Stimulated activated CD8-positive, alpha-beta memory T cell treated with anti-CD3 and anti-CD28 coated beads, Interleukin-4, amount 100 ng/mL, for 4 hours (primary cell): ENCODE results near the gene POLR1E.

Experiments used
- DNase-seq, 2 donors: peaks; one replicate each; pipeline ENCODE4 v3.0.0-alpha.2; 2020; ENCODE audit warnings: low read depth in 2 of 2, low spot score in 1 of 2

POLR1E gene

DNA sequence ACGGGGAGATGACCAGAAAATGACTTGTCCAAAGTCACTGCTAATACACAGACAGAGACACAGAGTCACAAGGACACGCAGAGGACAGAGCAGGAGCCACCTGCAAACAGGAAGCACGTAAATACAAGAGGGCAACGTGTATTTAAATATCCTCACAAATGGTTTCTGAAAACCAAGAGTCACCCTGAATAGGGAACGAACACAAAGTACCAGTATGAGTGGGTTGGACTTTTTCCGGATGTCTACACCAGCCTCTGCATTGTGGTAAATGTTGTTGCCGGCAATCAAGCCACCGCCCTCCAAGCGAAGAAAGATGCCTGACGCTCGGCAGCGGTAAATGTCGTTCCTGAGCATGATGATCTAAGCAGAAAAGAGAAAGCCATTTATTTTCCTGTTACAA is 46.0 kb downstream of the POLR1E start:
- no peak for DNase-seq

DNA sequence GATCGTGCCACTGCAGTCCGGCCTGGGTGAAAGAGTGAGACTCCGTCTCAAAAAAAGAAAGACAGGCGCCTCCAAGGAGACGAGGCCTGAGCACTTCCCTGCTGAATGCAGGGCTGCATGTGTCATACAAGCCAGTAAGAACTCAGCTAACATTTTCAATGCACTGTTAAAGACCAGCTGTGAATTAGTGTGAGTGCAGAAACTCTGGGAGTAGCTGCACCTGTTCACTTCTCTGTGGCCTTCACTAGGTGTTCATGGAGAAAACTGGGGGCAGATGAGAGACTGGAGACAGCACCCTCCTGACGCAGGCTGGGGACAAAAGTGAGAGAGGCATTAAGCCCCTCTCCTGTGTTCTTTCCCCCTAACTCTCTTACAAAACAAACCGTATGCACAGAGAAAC is 48.7 kb downstream of the POLR1E start:
- DNase-seq: no peak

DNA sequence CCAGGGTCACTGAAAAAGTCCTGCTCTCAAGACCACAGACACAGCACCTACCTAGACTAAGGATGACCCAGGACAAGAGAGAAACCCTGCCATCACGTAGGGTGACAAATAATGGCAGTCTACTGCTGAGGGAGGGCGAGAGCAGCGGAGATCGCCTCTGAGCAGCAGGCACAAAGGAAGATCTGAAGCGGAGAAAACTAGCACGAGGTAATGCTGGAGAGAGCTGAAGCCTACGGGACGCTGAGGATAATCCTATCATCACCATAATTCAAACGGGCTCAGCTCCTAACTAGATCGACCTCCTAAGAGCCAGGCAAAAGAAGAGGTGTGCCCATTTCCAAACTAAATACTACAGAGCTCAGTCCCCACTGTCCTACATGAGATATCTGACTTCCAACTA is 49.2 kb downstream of the POLR1E start:
- DNase-seq: no peak

- no peak for DNase-seq
Measured at GRCh38 chr9:37538099-37538498, 52.4 kb downstream of the POLR1E start.

DNA sequence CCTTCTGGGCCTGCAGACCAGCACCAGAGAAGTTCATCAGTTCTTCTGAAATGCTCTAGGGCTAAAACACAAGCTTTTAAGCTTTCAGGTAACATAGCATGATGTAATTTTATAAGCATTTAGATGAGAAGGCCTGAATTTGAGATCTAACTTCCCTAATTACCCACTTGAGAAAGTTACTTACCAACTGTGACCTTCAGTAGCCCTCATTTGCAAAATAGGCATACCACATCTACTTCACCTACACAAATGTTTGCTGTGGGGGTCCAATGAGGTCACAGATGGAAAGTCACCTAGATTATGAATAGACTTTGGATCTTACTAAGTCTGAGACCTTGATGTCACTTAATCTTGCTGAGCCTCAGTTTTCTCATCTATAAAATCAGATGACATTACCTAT is 53.9 kb downstream of the POLR1E start:
- DNase-seq: no peak

DNA sequence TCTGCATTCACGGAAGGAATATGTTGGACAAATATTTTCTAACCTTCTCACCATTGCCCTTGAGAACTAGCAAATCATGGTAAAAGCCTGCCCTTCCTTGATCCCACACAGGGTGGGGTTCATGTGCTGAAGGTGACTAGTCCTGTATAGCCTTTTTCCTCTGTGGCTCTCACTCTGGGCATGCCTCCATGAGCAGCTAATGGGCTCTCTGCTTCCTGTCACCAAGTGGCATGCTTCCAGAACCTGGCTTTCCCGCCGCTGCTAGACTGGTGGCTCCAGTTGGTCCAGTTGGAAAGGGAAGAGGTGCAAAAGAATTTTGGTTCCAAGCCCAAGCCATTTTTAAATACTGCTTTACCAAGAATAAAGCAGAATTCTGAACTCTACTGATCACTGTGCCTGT is 54.9 kb downstream of the POLR1E start:
- no peak for DNase-seq

DNA sequence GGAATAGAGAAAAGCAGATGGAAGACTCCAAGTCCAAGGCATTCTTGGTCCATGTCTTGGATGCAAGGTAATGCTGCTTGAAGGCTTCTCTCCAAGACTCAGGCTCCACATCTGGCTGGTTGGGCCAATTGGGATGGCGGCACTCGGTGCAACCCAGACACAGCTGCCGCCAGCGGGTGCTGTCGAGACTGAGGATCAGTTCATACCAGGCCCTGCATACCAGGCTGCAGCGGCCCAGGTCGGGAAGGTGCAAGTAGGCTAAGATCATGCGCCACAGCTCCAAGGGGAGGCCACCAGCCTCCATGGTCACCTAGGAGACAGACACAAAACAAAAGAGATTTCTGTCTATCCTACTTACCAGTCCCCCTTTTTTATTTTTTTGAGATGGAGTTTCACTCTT is 55.7 kb downstream of the POLR1E start:
- no peak for DNase-seq

DNA sequence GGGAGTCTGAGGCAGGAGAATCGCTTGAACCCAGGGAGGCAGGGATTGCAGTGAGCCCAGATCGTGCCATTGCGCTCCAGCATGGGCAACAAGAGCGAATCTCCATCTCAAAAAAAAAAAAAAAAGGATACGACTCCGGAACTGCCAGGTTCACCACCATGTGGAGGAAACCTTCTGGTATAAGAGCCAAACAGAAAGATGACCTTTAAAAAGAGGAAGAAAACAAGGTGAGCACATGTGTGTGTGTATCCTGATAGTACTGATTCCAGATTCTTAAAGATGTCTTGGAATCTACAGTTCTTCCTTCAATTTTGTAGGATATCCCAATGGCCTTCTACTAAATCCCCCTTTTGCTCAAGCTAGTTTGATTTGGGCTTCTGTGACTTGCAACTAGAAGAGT is 56.7 kb downstream of the POLR1E start:
- DNase-seq: no peak

- DNase-seq: no peak
Measured at GRCh38 chr9:37542895-37543294, 57.1 kb downstream of the POLR1E start.

- no peak for DNase-seq
Measured at GRCh38 chr9:37543468-37543867, 57.7 kb downstream of the POLR1E start.

GRCh38 chr9:37547328-37547878 is 61.7 kb downstream of the POLR1E start:
- DNase-seq: no peak

DNA sequence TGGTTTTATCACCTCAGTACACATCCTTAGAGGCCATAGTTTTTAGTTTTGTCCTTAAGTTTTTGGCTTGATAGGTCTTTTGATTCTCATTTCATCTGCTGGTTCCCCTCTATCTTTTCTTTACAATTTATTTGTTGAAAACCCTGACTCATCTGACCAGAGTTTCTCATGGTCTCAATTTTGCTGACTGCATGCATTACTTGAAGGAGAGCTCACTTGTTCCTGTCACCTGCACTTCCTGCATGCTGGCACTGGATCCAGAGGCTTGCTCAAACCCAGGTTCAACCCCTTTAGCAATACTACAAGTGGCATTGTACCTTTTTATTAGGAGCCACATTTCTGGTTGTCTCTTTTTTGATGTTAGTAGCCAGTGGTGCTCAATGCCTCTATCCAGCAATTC is 63.8 kb downstream of the POLR1E start:
- no peak for DNase-seq

DNA sequence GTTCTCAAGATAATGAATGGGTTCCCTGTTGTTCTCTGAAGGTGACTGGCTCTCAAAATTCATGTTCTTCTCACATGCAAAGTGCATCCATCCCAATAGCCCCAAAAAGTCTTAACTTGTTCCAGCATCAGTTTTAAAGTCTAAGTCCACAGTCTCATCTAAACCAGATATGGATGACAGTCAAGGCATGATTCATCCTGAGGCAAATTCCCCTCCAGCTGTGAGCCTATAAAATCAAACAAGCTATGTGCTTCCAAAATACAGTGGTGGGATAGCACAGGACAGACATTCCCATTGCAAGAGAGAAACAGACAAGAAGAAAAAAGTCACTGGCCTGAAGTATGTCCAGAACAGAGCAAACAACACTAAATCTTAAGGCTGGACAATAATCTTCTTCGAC is 65.0 kb downstream of the POLR1E start:
- DNase-seq: no peak

- no peak for DNase-seq
Measured at GRCh38 chr9:37551468-37551867, 65.7 kb downstream of the POLR1E start.

DNA sequence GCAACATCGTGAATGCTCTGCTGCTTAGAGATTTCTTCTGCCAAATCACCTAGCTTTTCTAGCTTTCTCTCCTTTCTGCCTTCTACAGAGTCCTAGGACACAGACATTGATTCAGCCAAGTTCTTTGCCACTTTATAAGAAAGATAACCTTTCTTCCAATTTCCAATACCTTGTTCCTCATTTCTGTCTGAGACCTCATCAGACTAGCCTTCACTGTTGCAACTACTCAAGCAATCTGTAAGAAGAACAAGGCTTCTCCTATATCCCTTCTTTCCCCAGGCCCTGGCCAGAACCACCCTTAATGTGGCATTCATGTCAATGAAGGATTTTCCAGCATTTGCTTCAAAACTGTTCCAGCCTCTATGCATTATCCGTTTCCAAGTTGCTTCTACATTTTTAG is 66.1 kb downstream of the POLR1E start:
- no peak for DNase-seq
